Peyer's patch (tissue), 4 donors: ENCODE data around the gene TBC1D2B. TPM values are rescaled to one million over a fixed set of nuclear protein-coding genes. Genes with fewer than 3 reads are reported as not detected.

Source experiments
- DNase-seq, 3 donors: peaks; one replicate each; pipeline ENCODE4 v3.0.0-alpha.2; 2017 to 2019
- H3K27ac ChIP-seq, 4 donors: fragments of 200-600 bp; sonication (generic); one replicate each; pipeline ENCODE4 v1.5.1; 2016 to 2019
- H3K27me3 ChIP-seq, 2 donors: fragments of 200-600 bp; sonication (generic); one replicate each; pipeline ENCODE4 v1.5.1; 2019
- H3K36me3 ChIP-seq, 3 donors: fragments of 200-600 bp; sonication (generic); one replicate each; pipeline ENCODE4 v1.5.1; 2016 to 2019
- H3K4me1 ChIP-seq, 4 donors: fragments of 200-600 bp; sonication (generic); one replicate each; pipeline ENCODE4 v1.5.1; 2016 to 2019
- H3K4me3 ChIP-seq, 4 donors: fragments of 200-600 bp; sonication (generic); 1 replicate in 3 of 4; 2 replicates in 1 of 4; pipeline ENCODE4 v1.5.1; 2016 to 2019; ENCODE audit warnings: mild to moderate bottlenecking in 1 of 4
- H3K9me3 ChIP-seq, 4 donors: fragments of 200-600 bp; sonication (generic); one replicate each; pipeline ENCODE4 v1.5.1; 2016 to 2019; ENCODE audit warnings: mild to moderate bottlenecking in 1 of 4
- POLR2A ChIP-seq, 2 donors: fragments of 450-650 bp; IDR thresholded peaks; one replicate each; pipeline ENCODE4 v1.5.1; 2017; ENCODE audit warnings: antibody characterized with exemption in 2 of 2, mild to moderate bottlenecking in 2 of 2, moderate library complexity in 2 of 2
- total RNA-seq, 4 donors: library from RNA; depleted of rRNA; stranded (reverse); fragments of >200 nt; gene quantifications; one replicate each; pipeline ENCODE4 v1.1.0, GENCODE V29; 2016
- TF ChIP-seq, protein P1 (sequence below), 6 experiments: fragments of 450-650 bp in 4 of 6; fragments of 200-600 bp in 2 of 6; sonication (generic) in 1 of 6; IDR thresholded peaks; one replicate each; pipeline ENCODE4 v1.5.1; 2017 to 2019; ENCODE audit warnings: antibody characterized with exemption in 6 of 6, mild to moderate bottlenecking in 3 of 6, moderate library complexity in 1 of 6

The TBC1D2B gene
- total RNA-seq, 4 donors from 2014 or later, result 52.9 to 94.9 (median 72.4) TPM

DNA sequence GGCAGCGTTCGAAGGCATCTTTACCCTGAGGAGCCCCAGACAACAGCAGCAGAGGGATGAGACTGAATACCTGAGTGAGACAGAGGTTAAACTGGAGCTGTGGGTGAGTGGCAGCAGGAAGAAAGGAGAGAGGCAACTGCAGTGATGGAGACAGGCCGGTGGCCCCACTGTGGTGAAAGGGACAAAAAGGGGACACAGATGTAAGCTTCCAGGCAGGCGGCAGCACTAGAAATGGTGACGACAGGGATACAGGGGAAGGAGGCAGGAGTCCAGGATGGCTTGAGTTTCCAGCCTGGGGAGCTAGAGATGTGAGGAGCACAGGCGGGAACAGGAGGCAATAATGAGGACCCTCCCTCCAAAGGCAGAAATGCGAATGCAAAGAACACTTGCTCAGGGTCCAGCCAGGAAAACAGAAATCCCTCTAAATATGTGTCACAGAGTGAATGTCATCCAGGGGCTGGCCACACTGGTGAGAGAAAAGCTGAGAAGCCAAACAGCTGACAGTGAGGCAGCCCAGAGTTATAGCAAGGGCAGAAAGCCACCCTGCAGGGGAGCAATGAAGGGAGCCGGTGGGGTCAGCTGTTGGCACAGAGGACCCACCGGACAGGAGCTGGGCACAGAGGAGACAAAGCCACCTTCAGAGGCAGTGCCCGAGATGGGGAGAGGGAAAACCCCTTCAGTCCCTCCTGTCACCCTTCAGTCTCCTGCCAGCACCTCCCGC, 70.1 kb downstream of the TBC1D2B start:
- H3K27ac ChIP-seq, result peak overlapping the region in 2 of 4 donors; percentile 4 to 31
- DNase-seq, result peak in 1 of 3 donors; percentile 33

GRCh38 chr15:78006567-78007205, 70.8 kb downstream of the TBC1D2B start:
- Histone ChIP-seq H3K27ac (no peak overlapping the region), H3K4me1 (peaks cover 0 to 29% (median 0%) of the 10 kb centered on the region in 4 donors), H3K9me3 (no peaks in the 10 kb centered on the region), H3K4me3 (no peak overlapping the region), H3K27me3 (no peaks in the 10 kb centered on the region), H3K36me3 (peaks cover 0 to 87% (median 0%) of the 10 kb centered on the region in 3 donors)
- TF ChIP-seq, protein P1, sequence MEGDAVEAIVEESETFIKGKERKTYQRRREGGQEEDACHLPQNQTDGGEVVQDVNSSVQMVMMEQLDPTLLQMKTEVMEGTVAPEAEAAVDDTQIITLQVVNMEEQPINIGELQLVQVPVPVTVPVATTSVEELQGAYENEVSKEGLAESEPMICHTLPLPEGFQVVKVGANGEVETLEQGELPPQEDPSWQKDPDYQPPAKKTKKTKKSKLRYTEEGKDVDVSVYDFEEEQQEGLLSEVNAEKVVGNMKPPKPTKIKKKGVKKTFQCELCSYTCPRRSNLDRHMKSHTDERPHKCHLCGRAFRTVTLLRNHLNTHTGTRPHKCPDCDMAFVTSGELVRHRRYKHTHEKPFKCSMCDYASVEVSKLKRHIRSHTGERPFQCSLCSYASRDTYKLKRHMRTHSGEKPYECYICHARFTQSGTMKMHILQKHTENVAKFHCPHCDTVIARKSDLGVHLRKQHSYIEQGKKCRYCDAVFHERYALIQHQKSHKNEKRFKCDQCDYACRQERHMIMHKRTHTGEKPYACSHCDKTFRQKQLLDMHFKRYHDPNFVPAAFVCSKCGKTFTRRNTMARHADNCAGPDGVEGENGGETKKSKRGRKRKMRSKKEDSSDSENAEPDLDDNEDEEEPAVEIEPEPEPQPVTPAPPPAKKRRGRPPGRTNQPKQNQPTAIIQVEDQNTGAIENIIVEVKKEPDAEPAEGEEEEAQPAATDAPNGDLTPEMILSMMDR (IDR thresholded peaks at IDR 0.05), result no peak
- no peak for TF ChIP-seq POLR2A (IDR thresholded peaks at IDR 0.05)
- no peak for DNase-seq

More for the DNA sequence above, 70.1 kb downstream of the TBC1D2B start:
- TF ChIP-seq, protein P1 (IDR thresholded peaks at IDR 0.05), result no peak
- no peak for TF ChIP-seq POLR2A (IDR thresholded peaks at IDR 0.05)
- peaks cover 0 to 87% (median 0%) of the 10 kb centered on the region in 3 donors for H3K36me3 ChIP-seq
- no peaks in the 10 kb centered on the region for H3K27me3 ChIP-seq
- H3K4me3 ChIP-seq, result no peak overlapping the region
- peaks cover 0 to 34% (median 2%) of the 10 kb centered on the region in 4 donors for H3K4me1 ChIP-seq
- no peaks in the 10 kb centered on the region for H3K9me3 ChIP-seq

DNA sequence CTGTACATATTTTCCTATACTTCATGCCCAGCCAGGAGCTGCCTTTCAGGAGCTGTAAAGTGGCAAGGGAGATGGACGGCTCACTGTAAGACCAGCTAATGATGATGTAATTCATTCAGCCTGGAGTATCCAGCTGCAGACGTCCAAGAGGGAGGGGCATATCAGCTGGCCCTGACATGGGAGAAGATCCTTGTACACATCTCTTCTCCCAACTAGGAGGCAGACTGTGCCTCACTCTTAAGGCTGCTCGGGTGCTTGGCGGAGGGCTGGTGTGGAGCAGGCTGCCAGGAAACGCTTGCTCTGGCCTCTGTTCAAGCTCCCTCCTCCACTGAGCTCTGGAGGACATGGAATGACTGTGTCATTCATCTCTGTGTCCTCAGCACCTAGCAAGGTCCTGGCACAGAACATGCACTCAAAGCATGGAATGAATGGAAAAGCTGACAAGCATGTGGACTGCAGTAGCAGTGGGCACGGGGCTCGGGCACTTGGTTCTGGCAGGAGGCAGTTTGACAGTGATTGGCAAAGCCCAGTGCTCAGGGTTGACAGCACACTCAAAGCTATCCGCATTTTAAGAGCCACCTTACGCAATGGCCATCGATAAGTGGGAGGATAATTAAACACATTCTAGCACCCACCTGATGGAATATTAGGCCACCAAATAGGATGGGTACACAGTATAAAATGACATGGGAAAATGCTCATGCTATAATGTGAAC, 72.4 kb downstream of the TBC1D2B start:
- H3K9me3 ChIP-seq, result no peaks in the 10 kb centered on the region
- H3K4me1 ChIP-seq, result peaks cover 0 to 29% (median 0%) of the 10 kb centered on the region in 4 donors
- peak in 1 of 3 donors; percentile 28 for DNase-seq

GRCh38 chr15:78004222-78004727, 73.2 kb downstream of the TBC1D2B start:
- H3K9me3 ChIP-seq, result no peaks in the 10 kb centered on the region
- TF ChIP-seq, protein P1 (IDR thresholded peaks at IDR 0.05), result no peak
- TF ChIP-seq POLR2A (IDR thresholded peaks at IDR 0.05), result no peak
- H3K27ac ChIP-seq, result peak overlapping the region in 2 of 4 donors; percentile 1 to 36
- H3K27me3 ChIP-seq, result no peaks in the 10 kb centered on the region
- peaks cover 0 to 29% (median 0%) of the 10 kb centered on the region in 4 donors for H3K4me1 ChIP-seq
- no peak for DNase-seq
- H3K36me3 ChIP-seq, result peaks cover 0 to 91% (median 0%) of the 10 kb centered on the region in 3 donors
- H3K4me3 ChIP-seq, result no peak overlapping the region

More for the DNA sequence above, 72.4 kb downstream of the TBC1D2B start:
- Histone ChIP-seq H3K36me3 (peaks cover 0 to 91% (median 0%) of the 10 kb centered on the region in 3 donors), H3K4me3 (no peak overlapping the region), H3K27ac (peak overlapping the region in 3 of 4 donors; percentile 1 to 36 (median 1)), H3K27me3 (no peaks in the 10 kb centered on the region)
- TF ChIP-seq, protein P1 (IDR thresholded peaks at IDR 0.05), result no peak
- TF ChIP-seq POLR2A (IDR thresholded peaks at IDR 0.05), result no peak

DNA sequence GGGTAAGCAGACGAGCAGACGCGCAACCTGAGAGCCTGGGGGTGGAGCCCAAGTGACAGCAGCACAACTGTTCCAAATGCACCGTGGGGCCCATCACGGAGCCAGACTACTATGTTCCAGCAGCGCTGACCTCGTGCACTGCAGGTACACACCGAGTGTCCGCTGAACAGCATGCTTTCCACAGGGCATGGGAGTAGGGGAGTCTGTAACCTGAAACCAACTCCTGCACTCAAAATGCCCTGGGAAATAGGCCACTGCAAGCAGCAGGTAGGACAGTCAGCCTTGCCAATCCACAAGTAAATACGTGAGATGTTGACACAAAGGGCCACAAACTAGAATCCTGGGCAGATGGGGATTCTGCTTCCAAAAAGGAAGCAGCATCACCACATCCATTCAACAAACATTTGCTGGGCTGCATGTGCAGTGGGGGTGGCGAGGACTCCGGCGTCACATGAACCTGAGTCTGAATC, 73.9 kb downstream of the TBC1D2B start:
- Histone ChIP-seq H3K27ac (no peak overlapping the region), H3K4me1 (peaks cover 0 to 29% (median 0%) of the 10 kb centered on the region in 4 donors), H3K9me3 (no peaks in the 10 kb centered on the region), H3K4me3 (no peak overlapping the region), H3K27me3 (no peaks in the 10 kb centered on the region), H3K36me3 (peaks cover 0 to 91% (median 0%) of the 10 kb centered on the region in 3 donors)
- DNase-seq, result no peak
- no peak for TF ChIP-seq POLR2A (IDR thresholded peaks at IDR 0.05)
- TF ChIP-seq, protein P1 (IDR thresholded peaks at IDR 0.05), result no peak
